ENCODE data around the gene USP40.

DNA sequence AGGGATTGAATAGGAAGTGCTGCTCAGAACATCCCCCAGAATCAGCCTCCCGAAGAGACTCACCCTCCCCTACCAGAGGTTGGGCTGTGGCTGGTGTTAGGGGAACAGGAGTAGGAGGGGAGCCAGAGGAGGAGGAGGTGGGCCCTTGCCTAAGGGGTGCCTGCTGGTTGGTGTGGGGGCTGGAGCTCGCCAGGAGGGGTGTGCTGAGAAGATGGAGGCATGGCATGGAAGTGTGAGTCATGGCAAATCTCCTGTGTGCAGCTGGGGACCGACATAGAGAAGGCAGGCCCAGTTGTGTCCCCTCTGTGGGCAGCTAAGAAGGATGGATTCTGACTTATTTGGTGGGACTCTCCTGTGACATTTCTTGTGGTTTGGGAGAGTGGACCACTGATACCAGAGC is 138.6 kb downstream of the USP40 start:
- TF ChIP-seq PHF8 (conservative IDR thresholded peaks at IDR 0.05; ENCODE audit: low read depth, low read length) (no peak), NRF1 (IDR thresholded peaks at IDR 0.05; ENCODE audit: low read depth, low read length) (no peak), JUND (IDR thresholded peaks at IDR 0.05; ENCODE audit: low read length) (no peak)
